Esophagus mucosa (tissue), 1 donor: Measurements from ENCODE around the gene JMJD1C. TPM values are rescaled to one million over a fixed set of nuclear protein-coding genes. Genes with fewer than 3 reads are reported as not detected.
"Not testable (repeated sequence)": the region's sequence is repeated elsewhere in the genome, so short reads cannot be mapped to it uniquely, and the experiment has no call there.

ENCODE experiments used
- ATAC-seq: fragments of 200-7000 bp; cut with Tn5 transposase; one replicate; pipeline ENCODE4 v1.9.1; 2020
- total RNA-seq: library from RNA; stranded (reverse); gene quantifications from one replicate; pipeline ENCODE4 v1.2.4, GENCODE V29; 2023
- donor health status: DM: yes; HTN: yes; CAD: no.

Gene JMJD1C, protein sequence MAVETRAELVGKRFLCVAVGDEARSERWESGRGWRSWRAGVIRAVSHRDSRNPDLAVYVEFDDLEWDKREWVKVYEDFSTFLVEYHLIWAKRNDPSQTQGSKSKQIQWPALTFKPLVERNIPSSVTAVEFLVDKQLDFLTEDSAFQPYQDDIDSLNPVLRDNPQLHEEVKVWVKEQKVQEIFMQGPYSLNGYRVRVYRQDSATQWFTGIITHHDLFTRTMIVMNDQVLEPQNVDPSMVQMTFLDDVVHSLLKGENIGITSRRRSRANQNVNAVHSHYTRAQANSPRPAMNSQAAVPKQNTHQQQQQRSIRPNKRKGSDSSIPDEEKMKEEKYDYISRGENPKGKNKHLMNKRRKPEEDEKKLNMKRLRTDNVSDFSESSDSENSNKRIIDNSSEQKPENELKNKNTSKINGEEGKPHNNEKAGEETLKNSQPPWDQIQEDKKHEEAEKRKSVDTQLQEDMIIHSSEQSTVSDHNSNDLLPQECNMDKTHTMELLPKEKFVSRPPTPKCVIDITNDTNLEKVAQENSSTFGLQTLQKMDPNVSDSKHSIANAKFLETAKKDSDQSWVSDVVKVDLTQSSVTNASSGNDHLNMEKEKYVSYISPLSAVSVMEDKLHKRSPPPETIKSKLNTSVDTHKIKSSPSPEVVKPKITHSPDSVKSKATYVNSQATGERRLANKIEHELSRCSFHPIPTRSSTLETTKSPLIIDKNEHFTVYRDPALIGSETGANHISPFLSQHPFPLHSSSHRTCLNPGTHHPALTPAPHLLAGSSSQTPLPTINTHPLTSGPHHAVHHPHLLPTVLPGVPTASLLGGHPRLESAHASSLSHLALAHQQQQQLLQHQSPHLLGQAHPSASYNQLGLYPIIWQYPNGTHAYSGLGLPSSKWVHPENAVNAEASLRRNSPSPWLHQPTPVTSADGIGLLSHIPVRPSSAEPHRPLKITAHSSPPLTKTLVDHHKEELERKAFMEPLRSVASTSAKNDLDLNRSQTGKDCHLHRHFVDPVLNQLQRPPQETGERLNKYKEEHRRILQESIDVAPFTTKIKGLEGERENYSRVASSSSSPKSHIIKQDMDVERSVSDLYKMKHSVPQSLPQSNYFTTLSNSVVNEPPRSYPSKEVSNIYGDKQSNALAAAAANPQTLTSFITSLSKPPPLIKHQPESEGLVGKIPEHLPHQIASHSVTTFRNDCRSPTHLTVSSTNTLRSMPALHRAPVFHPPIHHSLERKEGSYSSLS (N-terminal part only)
- 42.1 TPM for total RNA-seq

DNA sequence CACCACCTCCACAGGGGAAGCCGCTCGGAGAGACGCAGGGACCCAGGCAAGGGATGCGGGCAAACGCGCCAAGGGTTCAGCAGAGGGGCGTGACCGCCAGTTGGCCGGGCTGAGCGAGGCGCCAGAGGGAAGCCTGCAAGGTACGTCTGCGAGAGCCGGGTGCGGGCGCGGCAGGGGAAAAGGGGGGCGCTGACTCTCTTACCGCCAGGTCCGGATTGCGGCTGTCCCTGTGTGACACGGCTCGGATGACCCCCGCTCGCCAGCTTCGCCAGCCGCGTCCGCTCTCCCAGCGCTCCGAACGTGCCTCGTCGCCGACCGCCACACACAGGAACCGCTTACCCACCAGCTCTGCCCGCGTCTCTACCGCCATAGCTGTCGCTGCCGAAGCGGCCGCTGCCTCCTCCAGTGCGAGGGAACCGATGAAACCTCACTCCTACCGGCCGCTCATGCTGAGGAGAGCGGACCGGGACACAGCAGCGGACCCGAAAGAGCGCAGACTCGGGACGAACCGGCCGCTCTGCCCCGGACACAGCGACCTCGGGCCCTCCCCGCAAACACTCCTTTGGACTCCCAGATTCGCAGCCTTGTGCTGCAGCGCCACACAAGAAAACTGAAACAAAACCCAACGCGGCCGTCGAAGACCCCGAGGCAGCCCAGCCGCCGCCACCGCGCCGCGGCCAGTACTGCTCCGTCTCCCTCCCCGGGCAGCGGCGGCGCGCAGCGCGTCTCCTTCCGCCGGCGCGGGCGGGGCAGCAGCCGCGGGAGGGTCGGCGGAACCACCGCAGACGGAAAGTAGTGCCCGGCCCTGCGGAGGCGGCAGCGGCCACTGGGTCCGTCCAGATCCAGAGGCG is at the start of gene JMJD1C:
TSS of gene JMJD1C (minus strand) at position 685 of the 851 bp plus-strand sequence. CDS start at position 370, 315 bp downstream.
- peak; percentile 90 for ATAC-seq

DNA sequence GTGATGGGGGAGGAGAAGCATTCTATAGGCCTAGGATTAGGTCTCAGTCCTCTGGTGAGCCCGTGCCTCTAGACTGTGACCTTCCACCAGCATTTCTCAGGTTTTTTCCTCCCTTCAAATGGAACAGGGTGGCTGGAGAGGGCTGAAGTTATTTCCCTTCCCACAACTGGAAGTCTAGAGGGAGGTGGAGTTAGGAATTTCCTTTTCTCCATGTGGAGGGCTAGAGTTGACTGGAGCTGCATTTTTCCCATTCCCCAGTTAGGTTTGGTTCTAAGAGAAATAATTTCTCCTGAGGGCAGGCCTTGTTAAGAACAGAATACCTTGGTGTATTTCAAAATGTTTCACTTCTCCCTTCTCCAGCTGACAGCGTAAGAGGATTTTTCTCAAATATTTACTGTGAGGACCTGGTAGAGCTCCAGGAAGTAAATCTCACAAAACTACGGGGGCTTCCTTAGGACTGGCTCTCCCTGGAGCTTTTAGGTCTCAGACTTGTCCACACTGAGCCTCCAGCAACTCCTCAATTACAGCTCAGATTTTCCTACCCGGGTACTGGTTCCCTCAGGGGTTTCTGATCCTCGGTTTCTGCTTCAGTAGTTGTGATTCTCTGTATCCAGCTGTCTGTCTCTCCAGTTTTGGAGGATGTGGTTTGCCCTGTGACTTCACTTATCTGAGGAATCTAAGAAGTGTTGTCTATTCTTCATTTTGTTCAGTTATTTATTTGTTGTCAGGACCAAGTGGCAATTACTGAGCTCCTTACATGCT is 49.4 kb upstream of the JMJD1C start:
- no peak for ATAC-seq

DNA sequence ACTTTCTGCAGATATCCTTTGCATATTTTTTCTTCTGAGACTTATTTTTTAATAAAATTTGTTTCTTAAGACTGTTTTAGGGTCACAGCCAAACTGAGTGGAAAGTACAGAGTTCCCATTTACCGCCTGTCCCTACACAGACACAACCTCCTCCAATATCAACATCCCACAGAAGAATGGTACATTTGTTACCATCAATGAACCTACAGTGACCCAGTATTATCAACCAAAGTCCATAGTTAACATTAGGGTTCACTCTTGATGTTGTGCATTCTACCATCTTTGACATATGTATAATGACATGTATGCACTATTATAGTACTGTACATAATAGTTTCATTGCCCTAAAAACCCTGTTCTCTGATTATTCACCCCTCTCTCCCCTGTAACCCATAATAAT is 40.8 kb upstream of the JMJD1C start:
- no peak for ATAC-seq

DNA sequence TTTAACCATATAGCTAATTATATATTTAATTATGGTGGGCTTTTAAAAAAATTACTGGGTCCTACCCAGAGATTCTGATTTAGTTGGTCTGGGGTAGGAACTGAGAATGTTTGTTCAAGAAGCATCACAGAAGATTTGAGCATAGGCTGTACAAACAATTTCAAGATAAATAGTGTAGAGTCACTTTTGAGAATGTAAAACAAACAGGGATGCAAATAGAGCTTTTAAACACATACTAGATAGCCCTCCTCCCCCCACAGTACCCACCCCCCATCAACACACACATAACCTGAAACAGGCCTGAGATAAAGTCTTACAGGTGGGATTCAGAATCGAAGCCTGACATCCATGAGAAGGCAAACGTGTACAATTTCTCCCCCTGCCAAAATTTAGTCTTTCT is 39.8 kb upstream of the JMJD1C start:
- no peak for ATAC-seq

DNA sequence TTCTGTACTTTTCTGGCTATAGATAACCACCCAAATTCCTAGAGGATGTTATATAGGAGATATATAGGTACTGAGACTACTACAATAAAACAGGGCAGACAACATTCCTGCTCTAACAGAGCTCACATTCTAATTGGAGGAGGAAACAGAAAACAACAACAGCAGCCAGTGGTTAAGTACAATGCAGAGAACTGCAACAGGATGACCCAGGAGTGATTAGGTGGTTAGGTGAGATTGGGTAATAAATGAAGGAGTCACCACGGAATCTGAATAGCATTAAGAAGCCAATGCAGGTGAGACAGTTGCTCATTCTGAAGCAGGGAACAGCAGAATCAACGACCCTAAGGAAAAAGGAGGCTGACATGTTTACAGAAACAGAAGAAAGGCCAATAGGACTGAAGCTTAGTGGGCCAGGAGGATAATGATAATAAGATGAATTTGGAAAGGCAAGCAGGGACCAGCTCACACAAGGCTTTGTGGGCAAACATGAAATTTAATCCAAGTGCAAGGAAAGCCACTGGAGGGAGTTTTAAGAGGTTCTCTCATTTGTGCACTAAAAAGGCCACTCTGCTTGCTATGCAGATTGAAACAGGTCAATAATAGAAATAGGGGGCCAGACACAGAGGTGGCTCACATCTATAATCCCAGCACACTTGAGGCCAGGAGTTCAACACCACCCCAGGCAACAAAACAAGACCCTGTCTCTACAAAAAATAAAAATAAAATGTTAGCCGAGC is 38.5 kb upstream of the JMJD1C start:
- peak; percentile 98 for ATAC-seq

DNA sequence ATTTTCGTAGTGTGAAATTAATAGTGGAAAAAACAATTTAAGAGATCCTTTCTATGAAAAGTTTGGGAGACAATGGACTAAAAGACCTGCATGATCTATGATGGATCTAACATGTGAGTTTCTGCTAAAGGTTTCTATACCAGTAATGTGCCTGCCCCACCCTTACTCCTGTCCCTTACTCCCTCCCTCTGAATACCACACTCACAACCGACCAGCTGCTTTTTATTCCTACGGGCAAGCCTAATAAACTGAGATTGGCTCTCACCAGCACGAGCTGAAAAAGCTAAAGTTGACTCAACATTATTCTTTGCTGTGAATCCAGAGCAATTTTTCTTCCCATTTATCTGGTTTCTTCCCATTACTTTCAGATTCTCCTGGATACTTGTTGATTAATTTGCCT is 37.6 kb upstream of the JMJD1C start:
- no peak for ATAC-seq

DNA sequence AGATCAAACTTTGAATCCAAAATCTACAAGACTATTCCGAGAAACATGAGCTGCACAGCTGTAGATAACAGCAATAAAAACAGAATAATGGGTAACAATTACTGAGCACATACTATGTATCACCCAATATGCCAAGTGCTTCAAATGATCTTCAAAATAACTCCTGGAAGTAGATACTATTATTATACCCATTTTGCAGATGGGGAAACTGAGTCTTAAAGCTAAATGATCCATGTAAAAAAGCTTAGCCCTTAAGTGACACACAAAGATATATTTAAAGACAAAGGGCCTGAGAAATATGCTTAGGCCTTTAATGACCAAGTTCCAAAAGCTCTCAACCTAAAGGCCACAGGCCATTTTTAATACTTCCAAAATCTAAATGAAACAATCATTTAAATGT is 37.1 kb upstream of the JMJD1C start:
- ATAC-seq = no peak

DNA sequence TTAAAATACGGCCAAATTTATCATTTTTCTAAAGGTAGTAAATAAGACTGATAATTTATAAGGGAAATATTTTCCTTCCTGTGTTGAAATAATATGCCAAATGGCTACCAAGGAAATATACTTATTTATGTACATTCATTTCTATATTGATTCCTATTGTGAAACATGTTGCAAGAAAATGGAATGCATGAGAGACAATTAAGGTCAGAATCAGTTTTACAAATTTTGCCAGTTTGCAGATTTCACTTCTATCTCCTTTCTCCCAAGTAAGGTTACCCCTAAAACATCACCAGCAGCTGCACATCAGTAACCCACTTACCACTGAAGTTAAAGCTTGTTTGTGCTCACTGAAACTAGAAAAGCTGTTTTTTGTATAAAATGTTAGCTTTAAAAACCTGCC is 36.2 kb upstream of the JMJD1C start:
- no peak for ATAC-seq

DNA sequence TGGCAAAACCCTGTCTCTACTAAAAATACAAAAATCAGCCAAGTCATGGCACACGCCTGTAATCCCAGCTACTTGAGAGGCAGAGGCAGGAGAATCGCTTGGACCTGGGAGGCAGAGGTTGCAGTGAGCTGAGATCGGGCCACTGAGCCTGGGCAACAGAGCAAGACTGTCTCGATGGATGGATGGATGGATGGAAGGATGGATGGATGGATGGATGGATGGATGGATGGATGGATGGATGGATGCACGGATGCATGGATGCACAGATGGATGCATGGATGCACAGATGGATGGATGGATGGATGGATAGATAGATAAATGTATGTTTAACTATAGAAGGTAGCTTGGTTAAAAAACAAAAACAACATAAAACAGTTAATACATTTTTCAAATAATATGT is 34.8 kb upstream of the JMJD1C start:
- ATAC-seq = not testable (repeated sequence)

DNA sequence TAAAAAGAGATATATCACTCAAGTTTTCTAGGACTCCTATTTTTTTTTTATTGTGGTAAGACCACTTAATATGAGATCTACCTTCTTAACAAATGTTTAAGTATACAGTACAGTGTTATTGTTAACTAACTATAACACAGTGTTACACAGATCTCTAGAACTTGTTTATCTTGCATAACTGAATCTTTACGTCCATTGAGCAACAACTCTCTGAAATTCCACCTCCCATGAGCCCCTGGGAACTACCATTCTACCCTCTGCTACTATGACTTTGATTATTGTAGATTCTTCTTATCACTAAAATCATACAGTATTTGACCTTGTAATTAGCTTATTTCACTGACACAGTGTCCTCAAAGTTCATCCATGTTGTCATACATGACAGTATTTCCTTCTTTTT is 32.9 kb upstream of the JMJD1C start:
- no peak for ATAC-seq

DNA sequence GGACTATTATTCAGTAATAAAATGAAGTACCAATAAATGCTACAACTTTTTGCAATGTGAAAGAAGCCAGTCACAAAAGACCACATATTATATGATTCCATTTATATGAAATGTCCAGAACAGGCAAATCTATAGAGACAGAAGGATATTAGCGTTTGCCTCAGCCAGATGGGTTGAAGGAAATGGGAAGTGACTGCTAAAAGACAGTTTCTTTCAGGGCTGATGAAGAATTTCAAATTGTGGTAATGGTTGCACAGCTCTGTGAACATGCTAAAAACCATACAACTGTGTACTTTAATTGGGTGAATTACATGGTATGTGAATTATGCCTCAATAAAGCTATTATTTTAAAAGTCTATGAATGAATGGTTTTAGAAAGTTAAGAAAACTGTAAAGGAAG is 31.5 kb upstream of the JMJD1C start:
- ATAC-seq = no peak

DNA sequence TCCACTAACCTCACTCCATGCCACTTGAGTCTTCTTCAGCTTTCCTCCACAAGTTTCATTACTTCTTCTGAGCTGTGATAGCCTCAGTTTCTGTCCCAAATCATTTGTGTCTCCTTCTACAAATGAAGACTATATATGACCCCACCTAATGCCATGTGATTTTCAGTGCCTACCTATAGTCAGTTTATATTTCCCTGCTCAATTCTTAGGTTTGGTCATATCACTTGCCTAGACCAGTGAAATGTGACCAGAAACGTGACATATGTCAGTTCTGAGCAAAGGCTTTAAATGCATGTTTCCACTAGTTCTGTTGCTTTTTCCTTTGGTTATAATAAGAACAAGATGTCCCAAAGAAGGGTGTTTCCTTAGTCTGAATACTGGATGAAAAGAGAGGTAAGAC is 30.8 kb upstream of the JMJD1C start:
- ATAC-seq = no peak

DNA sequence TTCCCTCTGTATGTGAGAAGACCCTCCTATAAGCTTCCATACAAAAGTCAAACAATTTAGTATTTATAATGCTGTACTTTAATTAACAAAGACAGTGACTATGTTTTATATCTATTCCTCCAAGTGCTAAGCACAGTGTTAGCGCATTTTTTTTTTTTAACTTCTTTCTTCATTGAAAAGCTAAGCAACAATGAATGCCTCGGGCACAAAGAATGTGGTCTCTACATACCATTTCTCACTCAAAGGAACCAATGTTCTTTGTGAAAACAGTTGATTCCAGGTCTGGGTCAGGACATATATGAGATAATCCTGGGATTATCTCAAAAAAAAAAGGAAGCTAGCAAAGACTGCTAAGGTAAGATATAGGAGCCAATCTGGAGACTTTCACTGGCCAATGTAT is 29.2 kb upstream of the JMJD1C start:
- ATAC-seq = no peak

DNA sequence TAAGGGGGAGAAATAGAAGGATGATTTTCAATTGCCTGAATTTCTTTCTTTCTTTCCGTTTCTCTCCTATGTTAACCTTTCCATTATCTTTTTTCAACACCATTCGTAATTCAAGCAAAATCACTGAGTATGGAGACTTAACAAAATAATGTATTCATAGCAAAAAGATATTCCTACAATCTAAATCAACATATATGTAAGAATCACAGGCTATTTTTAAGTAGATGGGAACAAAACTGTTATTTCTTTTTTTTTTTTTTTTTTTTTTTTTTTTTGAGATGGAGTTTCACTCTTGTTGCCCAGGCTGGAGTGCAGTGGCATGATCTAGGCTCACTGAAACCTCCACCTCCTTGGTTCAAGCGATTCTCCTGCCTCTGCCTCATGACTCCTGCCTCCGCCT is 27.2 kb upstream of the JMJD1C start:
- no peak for ATAC-seq

DNA sequence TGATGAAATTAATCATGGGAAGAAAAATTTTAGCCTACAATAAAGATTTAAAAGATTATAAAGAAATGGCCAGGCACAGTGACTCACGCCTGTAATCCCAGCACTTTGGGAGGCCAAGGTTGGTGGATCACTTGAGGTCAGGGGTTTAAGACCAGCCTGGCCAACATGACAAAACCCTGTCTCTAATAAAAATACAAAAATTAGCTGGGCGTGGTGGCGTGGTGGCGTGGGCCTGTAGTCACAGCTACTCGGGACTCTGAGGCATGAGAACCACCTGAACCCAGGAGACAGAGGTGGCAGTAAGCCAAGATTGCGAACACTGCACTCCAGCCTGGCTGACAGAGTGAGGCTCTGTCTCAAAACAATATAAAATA is 26.5 kb upstream of the JMJD1C start:
- ATAC-seq = not testable (repeated sequence)

DNA sequence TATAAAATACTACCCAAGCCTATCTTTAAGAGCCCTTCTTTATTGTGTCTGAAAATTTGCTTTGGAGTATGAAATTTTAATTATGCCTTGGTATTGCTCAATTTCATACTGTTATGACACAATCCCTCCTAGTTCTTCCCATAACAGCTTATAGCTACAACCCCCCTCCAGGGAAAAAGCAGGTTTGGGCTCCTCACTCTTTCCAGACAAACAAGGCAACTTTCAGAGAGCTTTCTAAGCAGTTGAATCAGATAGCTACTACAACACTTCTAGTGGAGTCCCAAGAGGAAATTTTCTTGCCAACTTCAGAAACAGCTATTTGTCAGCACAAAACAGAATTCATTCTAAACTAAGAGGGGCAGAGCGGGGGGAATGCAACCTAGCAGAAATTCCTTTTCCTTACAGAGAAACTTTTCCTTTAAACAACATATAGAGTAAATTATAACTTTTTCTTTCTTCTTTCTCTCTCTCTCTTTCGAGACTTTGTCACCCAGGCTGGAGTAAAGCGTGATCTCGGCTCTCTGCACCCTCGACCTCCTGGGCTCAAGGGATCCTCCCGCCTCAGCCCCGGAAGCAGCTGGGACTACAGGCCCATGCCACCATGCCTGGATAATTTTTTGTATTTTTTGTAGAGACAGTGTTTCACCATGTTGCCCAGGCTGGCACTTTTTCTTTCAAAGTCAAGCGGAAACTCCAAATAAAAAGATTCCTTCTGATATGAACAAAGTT is 26.0 kb upstream of the JMJD1C start:
- peak; percentile 88 for ATAC-seq

DNA sequence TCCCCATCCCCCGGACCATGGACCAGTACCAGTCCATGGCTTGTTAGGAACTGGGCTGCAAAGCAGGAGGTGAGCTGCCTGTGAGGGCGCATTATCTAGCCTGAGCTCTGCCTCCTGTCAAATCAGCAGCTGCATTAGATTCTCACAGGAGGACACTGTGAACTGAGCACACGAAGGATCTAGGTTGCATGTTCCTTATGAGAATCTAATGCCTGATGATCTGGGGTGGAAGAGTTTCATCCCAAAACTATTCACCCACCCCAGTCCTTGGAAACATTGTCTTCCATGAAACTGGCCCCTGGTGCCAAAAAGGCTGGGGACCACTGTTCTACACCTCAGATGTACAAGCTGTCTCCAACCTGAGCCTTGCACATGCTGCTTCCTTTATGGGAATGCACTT is 24.1 kb upstream of the JMJD1C start:
- no peak for ATAC-seq

DNA sequence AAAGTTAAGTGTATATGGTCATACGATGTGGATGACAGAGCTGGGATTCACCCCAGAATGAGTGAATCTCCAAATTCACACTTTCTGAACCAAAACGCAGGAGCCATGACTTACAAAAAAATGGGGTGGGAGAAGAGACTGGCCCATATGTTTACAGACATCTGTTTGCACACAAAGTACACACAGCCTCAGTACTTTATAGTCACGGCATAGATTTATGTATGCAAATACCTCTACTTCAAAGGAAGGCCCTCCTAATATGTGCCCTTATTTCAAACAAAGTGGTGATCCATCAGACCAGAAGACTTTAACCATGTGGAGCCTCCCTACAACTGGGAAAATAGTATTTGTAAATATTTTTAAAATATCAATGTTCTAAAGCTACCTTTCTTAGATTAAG is 22.2 kb upstream of the JMJD1C start:
- ATAC-seq = no peak

DNA sequence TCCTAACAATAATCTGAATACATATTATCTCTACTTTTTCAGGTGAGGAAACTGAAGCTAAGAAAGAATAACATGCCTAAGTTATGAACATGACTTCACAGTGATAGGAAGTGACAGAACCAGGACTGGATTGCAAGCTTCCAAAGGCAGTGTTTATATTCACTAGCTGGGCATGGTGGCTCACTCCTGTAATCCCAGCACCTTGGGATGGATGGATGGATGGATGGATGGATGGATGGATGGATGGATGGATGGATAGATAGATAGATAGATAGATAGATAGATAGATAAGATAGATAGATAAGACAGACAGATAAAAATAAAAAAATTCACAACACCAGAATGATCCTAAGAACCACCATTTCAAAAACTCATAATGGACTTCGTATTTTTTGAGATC is 18.2 kb upstream of the JMJD1C start:
- ATAC-seq = no peak
